Heart right ventricle (tissue), 16 donors: Measurements from ENCODE around the gene STK38L. TPM values are rescaled to one million over a fixed set of nuclear protein-coding genes. Genes with fewer than 3 reads are reported as not detected.

Source experiments
- ATAC-seq, 8 donors: fragments of 200-7000 bp; cut with Tn5 transposase; one replicate each; pipeline ENCODE4 v1.9.1; 2020; ENCODE audit warnings: mild to moderate bottlenecking in 8 of 8, moderate library complexity in 8 of 8, moderate number of reproducible peaks in 1 of 8
- DNase-seq, 2 donors: peaks; one replicate each; pipeline ENCODE4 v3.0.0-alpha.2; 2020
- H3K27ac ChIP-seq, 10 donors: fragments of 200-600 bp; sonication (generic) in 2 of 10; one replicate each; pipeline versions ENCODE4 v1.5.0 to v1.8.0; 2020 to 2022; ENCODE audit warnings: mild to moderate bottlenecking in 3 of 10
- H3K27me3 ChIP-seq, 7 donors: fragments of 200-600 bp; one replicate each; pipeline ENCODE4 v1.8.0; 2021 to 2022; ENCODE audit warnings: mild to moderate bottlenecking in 2 of 7
- H3K36me3 ChIP-seq, 9 donors: fragments of 200-600 bp; sonication (generic) in 1 of 9; one replicate each; pipeline versions ENCODE4 v1.5.0 to v1.8.0; 2020 to 2022; ENCODE audit warnings: mild to moderate bottlenecking in 2 of 9
- H3K4me1 ChIP-seq, 9 donors: fragments of 200-600 bp; sonication (generic) in 1 of 9; one replicate each; pipeline versions ENCODE4 v1.5.0 to v1.8.0; 2020 to 2022; ENCODE audit warnings: mild to moderate bottlenecking in 4 of 9
- H3K4me3 ChIP-seq, 10 donors: fragments of 200-600 bp; sonication (generic) in 2 of 10; one replicate each; pipeline versions ENCODE4 v1.5.0 to v1.8.0; 2020 to 2022; ENCODE audit warnings: mild to moderate bottlenecking in 7 of 10, moderate library complexity in 2 of 10
- H3K9me3 ChIP-seq, 11 donors: fragments of 200-600 bp in 10 of 11; sonication (generic) in 2 of 11; one replicate each; pipeline versions ENCODE4 v1.5.0 to v1.8.0; 2013 to 2022; ENCODE audit warnings: mild to moderate bottlenecking in 2 of 11, control low read depth in 1 of 11, moderate library complexity in 1 of 11
- WGBS, 2 donors: extraction: QIAGEN DNeasy Blood & Tissue Kit; methylation state at CpG; one replicate each; pipeline ENCODE4 v1.1.7; 2013; ENCODE audit warnings: inconsistent platforms in 1 of 2; 5-methylcytosine and 5-hydroxymethylcytosine counted together
- intact Hi-C, 10 donors: fragments of 100-400 bp; cut with DNase I; formaldehyde crosslinking; loops; one replicate each; pipeline versions ENCODE4 v1.11.1 to v1.14.2; 2022
- polyA plus RNA-seq, 2 donors: library from polyadenylated mRNA; stranded (reverse); fragments of 200-250 nt; gene quantifications; one replicate each; pipeline ENCODE4 v1.2.3, GENCODE V29; 2013
- total RNA-seq, 10 donors: library from RNA; stranded (reverse); fragmentation: NEBNext Ultra II Directional in 3 of 10; extraction: Animal tissue kit (Norgen Biotek cat#: 25700) in 3 of 10; gene quantifications; one replicate each; pipeline versions ENCODE4 v1.2.1 to v1.2.4, GENCODE V29; 2021 to 2023
- TF ChIP-seq, protein P1 (sequence below), 9 donors: fragments of 200-600 bp; sonication (generic) in 2 of 9; IDR thresholded peaks; one replicate each; pipeline versions ENCODE4 v1.5.0 to v1.8.0; 2021 to 2022; ENCODE audit warnings: antibody characterized with exemption in 9 of 9, mild to moderate bottlenecking in 5 of 9, moderate library complexity in 1 of 9
- donor health status: Arrhythmogenic right ventricular cardiomyopathy.
- donor health status: ischemic (EF 13 %, LVEDD 7.1; RV severe dilation, severe dysfunction).
- donor health status: healthy with polysubstance abuse.
- donor health status: DM: no; HTN: yes; CAD: no.
- donor health status: DM: no; HTN: no; CAD: no.
- donor health status: ischemic (EF 25% LVEDD 6.9; RV normal size, moderate dysfunction).
- donor health status: ischemic (EF 25% LVEDD 5.7; RV mildly dilated, moderate dysfunction).
- donor health status: healthy.
- donor health status: DM: yes; HTN: yes; CAD: no.
- donor health status: Ischemic cardiomyopathy.
- donor health status: ischemic (EF 35%, LVEDD 5.7; RV mildly dilated, moderate dysfunction).
- donor health status: nonischemic (EF 11% LVEDD 7.7; RV severe dilation, severe dysfunction).
- donor health status: DM: yes; HTN: yes; CAD: no.
- donor health status: PGD.
- donor health status: ischemic (EF 29% LVEDD 5.4; RV normal size, mild dysfunction).
- donor health status: nonischemic (EF 23%, LVEDD 6.1; RV moderate dilation, normal function).

Gene STK38L
- total and polyA plus RNA-seq, 12 donors, result 9.5 to 165 (median 82.5) TPM

DNA sequence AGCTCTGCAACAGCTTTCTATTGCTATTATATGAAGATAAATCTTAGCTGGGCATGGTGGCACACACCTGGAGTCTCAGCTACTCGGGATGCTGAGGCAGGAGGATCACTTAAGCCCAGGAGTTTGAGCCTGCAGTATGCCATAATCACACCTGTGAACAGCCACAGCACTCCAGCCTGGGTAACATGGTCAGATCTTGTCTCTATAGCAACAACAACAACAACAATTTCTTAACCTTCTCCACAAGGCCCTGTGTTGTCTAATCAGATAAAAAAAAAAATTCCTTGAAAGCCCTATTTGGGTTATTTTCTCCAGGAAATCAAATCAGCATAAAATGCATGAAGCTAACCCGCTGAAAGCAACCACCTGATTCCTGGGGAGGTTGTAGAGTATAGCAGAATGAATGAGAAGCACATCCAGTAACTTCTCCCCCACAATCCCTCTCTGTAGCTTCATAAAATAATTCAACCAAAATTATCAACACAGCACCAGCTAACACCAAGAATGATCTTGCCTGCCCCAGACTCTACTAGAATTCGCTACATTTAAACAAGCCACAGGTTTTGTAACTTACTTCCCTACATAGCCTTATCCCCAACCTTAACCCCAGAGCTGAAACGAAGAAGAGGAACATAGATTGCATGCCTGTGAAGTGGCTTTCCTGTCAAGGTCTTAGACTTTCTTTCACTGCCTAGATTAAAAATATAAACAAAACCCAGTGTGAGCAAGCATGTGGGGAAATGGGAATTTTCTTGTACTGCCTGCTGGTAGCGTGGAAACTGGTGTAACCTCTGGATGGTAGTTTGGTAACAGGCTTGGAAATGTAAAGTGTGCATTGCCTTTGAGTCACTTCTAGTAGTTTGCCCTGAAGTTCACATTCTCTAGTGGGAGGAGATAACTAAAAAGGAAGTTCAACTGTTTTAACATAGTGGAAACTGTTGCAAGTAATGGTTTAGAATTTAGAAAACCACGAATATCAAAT, 6.0 kb upstream of the STK38L start:
- intact Hi-C loops, result loop anchor here in 1 of 10 donors (10.0 kb wide), 1 partner anchor 93 kb away; no protein-coding TSS in a partner anchor
- Histone ChIP-seq H3K4me1 (peaks cover 0 to 30% (median 0%) of the 10 kb centered on the region in 9 donors), H3K27ac (peak overlapping the region in 1 of 10 donors; percentile 70), H3K9me3 (no peaks in the 10 kb centered on the region), H3K36me3 (no peaks in the 10 kb centered on the region), H3K27me3 (no peaks in the 10 kb centered on the region), H3K4me3 (no peak overlapping the region)
- TF ChIP-seq, protein P1, sequence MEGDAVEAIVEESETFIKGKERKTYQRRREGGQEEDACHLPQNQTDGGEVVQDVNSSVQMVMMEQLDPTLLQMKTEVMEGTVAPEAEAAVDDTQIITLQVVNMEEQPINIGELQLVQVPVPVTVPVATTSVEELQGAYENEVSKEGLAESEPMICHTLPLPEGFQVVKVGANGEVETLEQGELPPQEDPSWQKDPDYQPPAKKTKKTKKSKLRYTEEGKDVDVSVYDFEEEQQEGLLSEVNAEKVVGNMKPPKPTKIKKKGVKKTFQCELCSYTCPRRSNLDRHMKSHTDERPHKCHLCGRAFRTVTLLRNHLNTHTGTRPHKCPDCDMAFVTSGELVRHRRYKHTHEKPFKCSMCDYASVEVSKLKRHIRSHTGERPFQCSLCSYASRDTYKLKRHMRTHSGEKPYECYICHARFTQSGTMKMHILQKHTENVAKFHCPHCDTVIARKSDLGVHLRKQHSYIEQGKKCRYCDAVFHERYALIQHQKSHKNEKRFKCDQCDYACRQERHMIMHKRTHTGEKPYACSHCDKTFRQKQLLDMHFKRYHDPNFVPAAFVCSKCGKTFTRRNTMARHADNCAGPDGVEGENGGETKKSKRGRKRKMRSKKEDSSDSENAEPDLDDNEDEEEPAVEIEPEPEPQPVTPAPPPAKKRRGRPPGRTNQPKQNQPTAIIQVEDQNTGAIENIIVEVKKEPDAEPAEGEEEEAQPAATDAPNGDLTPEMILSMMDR (IDR thresholded peaks at IDR 0.05), result no peak
- peak in 5 of 8 donors; percentile 49 to 75 (median 58) for ATAC-seq
- WGBS, 2 donors, result 75 to 79% methylated on average over 6 of the region's 6 CpGs
- DNase-seq, result no peak

DNA sequence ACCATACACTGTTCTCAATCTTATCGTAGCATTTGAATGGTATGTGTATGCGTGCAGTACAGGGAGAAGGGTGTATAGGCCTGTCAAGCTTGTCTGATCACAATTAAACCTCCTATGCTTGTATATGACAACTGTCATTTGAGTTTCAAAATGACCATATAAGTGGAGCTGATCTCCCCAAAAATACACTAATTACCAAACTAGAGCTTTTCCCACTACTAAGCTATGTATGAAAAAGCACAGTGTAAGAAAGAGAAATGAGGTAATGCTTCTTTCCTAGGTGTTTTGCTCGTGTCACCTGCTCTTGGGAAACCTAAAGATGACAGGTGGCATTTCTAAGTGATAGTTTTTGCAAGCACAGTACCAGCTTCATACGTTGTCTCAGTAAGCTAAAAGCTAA, 1.1 kb upstream of the STK38L start:
- intact Hi-C loops, result loop anchor here in 5 of 10 donors (5.0 to 10.0 kb wide), 6 partner anchors 51 to 308 kb away; partner anchors contain the start of genes TM7SF3 (in 2 of the 5), FGFR1OP2 (in 1 of the 5), INTS13 (in 1 of the 5) and MED21 (in 1 of the 5)
- WGBS, 2 donors, result 95 to 99% methylated on average over 4 of the region's 4 CpGs

DNA sequence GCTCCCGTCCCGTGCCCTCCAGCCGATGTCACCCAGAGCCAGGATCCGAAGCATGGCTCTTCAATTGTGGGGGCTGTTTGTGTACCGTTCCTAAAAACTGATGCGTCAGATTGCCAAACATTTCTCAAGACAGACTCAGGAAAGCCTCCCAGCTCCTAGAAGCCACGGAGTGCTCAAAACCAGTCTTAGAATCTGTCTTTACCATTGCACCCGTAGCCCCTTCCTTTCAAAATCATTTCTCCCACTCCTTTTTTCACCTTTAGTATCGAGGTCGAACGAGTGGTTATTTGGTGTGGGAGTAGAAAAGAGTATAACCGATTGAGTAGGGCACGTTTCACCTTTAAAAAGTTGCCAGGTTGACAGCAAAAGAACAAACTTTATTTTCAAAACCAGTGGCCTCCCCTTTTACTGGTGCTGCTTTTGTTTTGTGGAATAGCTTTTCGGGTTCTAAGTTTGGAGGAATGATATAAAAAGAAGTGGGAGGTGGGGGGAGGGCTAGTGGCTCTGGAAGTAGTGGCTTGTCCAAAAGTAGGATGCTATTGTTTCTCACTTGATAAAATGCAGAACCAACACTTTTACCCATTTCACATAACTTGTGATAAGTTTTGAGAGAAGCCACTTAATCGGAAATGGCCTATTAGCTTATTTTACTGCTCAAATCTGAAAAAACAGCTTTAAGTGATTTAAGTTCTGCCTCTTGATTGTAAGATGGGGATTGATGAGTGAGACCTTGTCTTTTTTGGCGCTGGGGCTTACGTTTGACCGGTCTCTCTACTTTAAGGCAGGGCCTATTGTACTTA, 803 bp downstream of the STK38L start:
- no peak for ATAC-seq
- TF ChIP-seq, protein P1 (IDR thresholded peaks at IDR 0.05), result no peak
- intact Hi-C loops, result loop anchor here in 7 of 10 donors (2.0 to 10.0 kb wide), 14 partner anchors 28 to 310 kb away; partner anchors contain the start of genes TM7SF3 (in 2 of the 7), FGFR1OP2 (in 1 of the 7), INTS13 (in 1 of the 7) and MED21 (in 1 of the 7)

More for the DNA sequence above, 1.1 kb upstream of the STK38L start:
- no peaks in the 10 kb centered on the region for H3K27me3 ChIP-seq
- H3K4me1 ChIP-seq, result peaks cover 0 to 41% (median 23%) of the 10 kb centered on the region in 9 donors
- no peaks in the 10 kb centered on the region for H3K36me3 ChIP-seq
- no peak for ATAC-seq
- TF ChIP-seq, protein P1 (IDR thresholded peaks at IDR 0.05), result no peak
- no peaks in the 10 kb centered on the region for H3K9me3 ChIP-seq
- H3K4me3 ChIP-seq, result no peak overlapping the region
- DNase-seq, result no peak
- peak overlapping the region in 3 of 10 donors; percentile 89 to 95 (median 95) for H3K27ac ChIP-seq

More for the DNA sequence above, 803 bp downstream of the STK38L start:
- no peaks in the 10 kb centered on the region for H3K27me3 ChIP-seq
- WGBS, 2 donors, result 3 to 4% methylated on average over 18 of the region's 18 CpGs
- DNase-seq, result no peak
- H3K27ac ChIP-seq, result peak overlapping the region; percentile 73 to 95 (median 92)
- H3K4me3 ChIP-seq, result peak overlapping the region; percentile 62 to 94 (median 81)
- H3K9me3 ChIP-seq, result no peaks in the 10 kb centered on the region
- peaks cover 0 to 48% (median 36%) of the 10 kb centered on the region in 9 donors for H3K4me1 ChIP-seq
- no peaks in the 10 kb centered on the region for H3K36me3 ChIP-seq
